Transverse colon (tissue), 3 donors: ENCODE results near the gene LDAF1.

ENCODE experiments used
- CTCF ChIP-seq, 5 experiments: fragments of 200-600 bp in 3 of 5; fragments of 450-650 bp in 2 of 5; sonication (generic) in 3 of 5; IDR thresholded peaks; 1 replicate in 2 of 5; 2 replicates in 3 of 5; pipeline ENCODE4 v1.5.1; 2016 to 2017; ENCODE audit warnings: antibody characterized with exemption in 5 of 5, inconsistent platforms in 3 of 5, mild to moderate bottlenecking in 2 of 5, moderate library complexity in 1 of 5
- EP300 ChIP-seq: sonication (generic); formaldehyde crosslinking; IDR thresholded peaks from one replicate; pipeline ENCODE4 v1.6.1; 2017; ENCODE audit warnings: antibody characterized with exemption, low read depth

- TF ChIP-seq EP300 (no peak), CTCF (IDR thresholded peaks at IDR 0.05) (no peak)
These were observed 61.1 kb downstream of the LDAF1 start for GRCh38 chr16:21219551-21219950.
